Loucy (cell line): ENCODE measurements around the gene STOML2.

Source experiments
- H2AFZ ChIP-seq: fragments of 200-600 bp; sonication (generic); 2 replicates; pipeline ENCODE4 v1.6.0; 2016; ENCODE audit warnings: antibody characterized with exemption, mild to moderate bottlenecking, low read length, moderate library complexity
- H3F3A ChIP-seq: fragments of 200-600 bp; 2 replicates; pipeline ENCODE4 v1.6.0; 2016; ENCODE audit warnings: antibody characterized with exemption, low read depth, mild to moderate bottlenecking
- H3K27me3 ChIP-seq: fragments of 200-600 bp; sonication (generic); 2 replicates; pipeline ENCODE4 v1.6.1; 2014; ENCODE audit warnings: low read length, mild to moderate bottlenecking; ENCODE audit not compliant: insufficient read depth, poor library complexity, severe bottlenecking
- H3K36me3 ChIP-seq: fragments of 200-600 bp; sonication (generic); 2 replicates; pipeline ENCODE4 v1.6.1; 2016; ENCODE audit warnings: low read length; ENCODE audit not compliant: insufficient read depth
- H3K4me1 ChIP-seq: fragments of 200-600 bp; sonication (generic); 2 replicates; pipeline ENCODE4 v1.5.1; 2014; ENCODE audit warnings: low read length, mild to moderate bottlenecking; ENCODE audit not compliant: insufficient read depth, poor library complexity, severe bottlenecking
- H3K4me2 ChIP-seq: fragments of 200-600 bp; sonication (generic); 2 replicates; pipeline ENCODE4 v1.6.0; 2014; ENCODE audit warnings: antibody characterized with exemption, low read length, low read depth, mild to moderate bottlenecking; ENCODE audit not compliant: poor library complexity, severe bottlenecking
- H3K4me3 ChIP-seq: fragments of 200-600 bp; sonication (generic); 2 replicates; pipeline ENCODE4 v1.5.1; 2014; ENCODE audit warnings: low read length, mild to moderate bottlenecking, mixed read lengths; ENCODE audit not compliant: poor library complexity, severe bottlenecking
- H3K79me2 ChIP-seq: fragments of 200-600 bp; sonication (generic); 2 replicates; pipeline ENCODE4 v1.6.1; 2014; ENCODE audit warnings: low read length; ENCODE audit not compliant: insufficient read depth
- H3K9ac ChIP-seq: fragments of 200-600 bp; sonication (generic); 2 replicates; pipeline ENCODE4 v1.6.0; 2014; ENCODE audit warnings: mild to moderate bottlenecking, low read depth, low read length, moderate library complexity; ENCODE audit not compliant: poor library complexity, severe bottlenecking
- H3K9me2 ChIP-seq: fragments of 200-600 bp; sonication (generic); replicated peaks from 2 replicates; pipeline ENCODE4 v1.6.1; 2016; ENCODE audit warnings: low read depth, low read length, mixed read lengths
- H3K9me3 ChIP-seq: fragments of 200-600 bp; sonication (generic); 2 replicates; pipeline ENCODE4 v1.6.1; 2014; ENCODE audit warnings: mild to moderate bottlenecking, antibody characterized with exemption, low read length, low read depth; ENCODE audit not compliant: insufficient read depth
- H4K20me1 ChIP-seq: fragments of 200-600 bp; sonication (generic); 2 replicates; pipeline ENCODE4 v1.6.0; 2014; ENCODE audit warnings: antibody characterized with exemption, low read length, mild to moderate bottlenecking; ENCODE audit not compliant: insufficient read depth, poor library complexity, severe bottlenecking
- CTCF ChIP-seq: fragments of 200-600 bp; sonication (generic); conservative IDR thresholded peaks from 2 replicates; pipeline ENCODE4 v1.5.1; 2014; ENCODE audit warnings: mild to moderate bottlenecking, antibody characterized with exemption, low read length
- EZH2phosphoT487 ChIP-seq: fragments of 200-600 bp; IDR thresholded peaks from 2 replicates; pipeline ENCODE4 v1.6.1; 2018; ENCODE audit warnings: antibody characterized with exemption, mild to moderate bottlenecking, moderate library complexity, borderline replicate concordance

Gene STOML2

GRCh38 chr9:35057271-35057620 is 45.7 kb downstream of the STOML2 start:
- Histone ChIP-seq H4K20me1 (no peaks in the 10 kb centered on the region), H3F3A (no peaks in the 10 kb centered on the region), H3K27me3 (no peaks in the 10 kb centered on the region), H3K4me3 (no peak overlapping the region), H3K79me2 (no peaks in the 10 kb centered on the region; the same call in 1 of the 2 replicates), H3K4me2 (no peak overlapping the region), H2AFZ (no peak overlapping the region), H3K9me2 (no peaks in the 10 kb centered on the region), H3K9me3 (no peaks in the 10 kb centered on the region), H3K36me3 (peaks cover 70% of the 10 kb centered on the region), H3K4me1 (no peaks in the 10 kb centered on the region), H3K9ac (no peak overlapping the region)
- TF ChIP-seq CTCF (no peak), EZH2phosphoT487 (no peak)

GRCh38 chr9:35056571-35057270 is 46.2 kb downstream of the STOML2 start:
- Histone ChIP-seq H3K36me3 (peaks cover 65% of the 10 kb centered on the region), H3K4me3 (no peak overlapping the region), H3K9me3 (no peaks in the 10 kb centered on the region), H2AFZ (no peak overlapping the region), H3F3A (no peaks in the 10 kb centered on the region), H3K79me2 (no peaks in the 10 kb centered on the region), H3K4me2 (no peak overlapping the region), H3K27me3 (no peaks in the 10 kb centered on the region), H3K9ac (no peak overlapping the region), H3K9me2 (no peaks in the 10 kb centered on the region), H4K20me1 (no peaks in the 10 kb centered on the region), H3K4me1 (no peaks in the 10 kb centered on the region)
- no peak for TF ChIP-seq EZH2phosphoT487
- TF ChIP-seq CTCF: no peak

GRCh38 chr9:35054871-35055644 is 47.9 kb downstream of the STOML2 start:
- no peaks in the 10 kb centered on the region for H3K79me2 ChIP-seq
- H3K4me2 ChIP-seq: no peak overlapping the region
- H3K27me3 ChIP-seq: no peaks in the 10 kb centered on the region
- peaks cover 48% of the 10 kb centered on the region for H3K36me3 ChIP-seq
- H4K20me1 ChIP-seq: no peaks in the 10 kb centered on the region
- no peaks in the 10 kb centered on the region for H3K9me2 ChIP-seq
- no peak overlapping the region for H3K4me3 ChIP-seq
- H3F3A ChIP-seq: no peaks in the 10 kb centered on the region
- H3K9me3 ChIP-seq: no peaks in the 10 kb centered on the region
- TF ChIP-seq EZH2phosphoT487 (no peak), CTCF (no peak)
- H3K9ac ChIP-seq: no peak overlapping the region
- peaks cover 4% of the 10 kb centered on the region for H3K4me1 ChIP-seq
- H2AFZ ChIP-seq: no peak overlapping the region
